Neural cell (in vitro differentiated cells): ENCODE results near the gene TBKBP1.

Experiments
- EP300 ChIP-seq: fragments of 450-650 bp; conservative IDR thresholded peaks from 2 replicates; pipeline ENCODE4 v1.6.1; 2014; ENCODE audit warnings: antibody characterized with exemption, mild to moderate bottlenecking, moderate library complexity; ENCODE audit not compliant: poor library complexity, severe bottlenecking
- SMC3 ChIP-seq: fragments of 450-650 bp; conservative IDR thresholded peaks from 2 replicates; pipeline ENCODE4 v1.6.1; 2014; ENCODE audit warnings: antibody characterized with exemption, mild to moderate bottlenecking, moderate library complexity; ENCODE audit not compliant: poor library complexity
- TF ChIP-seq, protein P1 (sequence below): fragments of 450-650 bp; IDR thresholded peaks from 2 replicates; pipeline ENCODE4 v1.5.1; 2014; ENCODE audit warnings: antibody characterized with exemption, mild to moderate bottlenecking, moderate library complexity; ENCODE audit not compliant: poor library complexity, severe bottlenecking
- TF ChIP-seq, protein P2 (sequence below): IDR thresholded peaks from 2 replicates; pipeline ENCODE4 v1.6.1; 2012; ENCODE audit warnings: borderline replicate concordance

DNA sequence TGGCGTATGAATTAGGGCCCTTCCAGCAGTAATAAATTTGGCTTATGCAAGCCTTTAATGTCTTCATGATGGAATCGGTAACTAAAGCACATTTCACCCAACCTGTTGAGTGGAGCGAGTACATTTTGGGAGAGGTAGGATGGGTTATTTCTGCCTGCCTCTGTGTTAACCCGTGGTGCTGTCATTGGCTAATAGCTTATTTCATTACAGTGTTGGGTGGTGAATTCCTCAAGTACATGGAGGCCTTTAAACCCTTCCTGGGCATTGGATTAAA is 17.8 kb upstream of the TBKBP1 start:
- TF ChIP-seq SMC3 (no peak), EP300 (no peak)
- TF ChIP-seq, protein P1, sequence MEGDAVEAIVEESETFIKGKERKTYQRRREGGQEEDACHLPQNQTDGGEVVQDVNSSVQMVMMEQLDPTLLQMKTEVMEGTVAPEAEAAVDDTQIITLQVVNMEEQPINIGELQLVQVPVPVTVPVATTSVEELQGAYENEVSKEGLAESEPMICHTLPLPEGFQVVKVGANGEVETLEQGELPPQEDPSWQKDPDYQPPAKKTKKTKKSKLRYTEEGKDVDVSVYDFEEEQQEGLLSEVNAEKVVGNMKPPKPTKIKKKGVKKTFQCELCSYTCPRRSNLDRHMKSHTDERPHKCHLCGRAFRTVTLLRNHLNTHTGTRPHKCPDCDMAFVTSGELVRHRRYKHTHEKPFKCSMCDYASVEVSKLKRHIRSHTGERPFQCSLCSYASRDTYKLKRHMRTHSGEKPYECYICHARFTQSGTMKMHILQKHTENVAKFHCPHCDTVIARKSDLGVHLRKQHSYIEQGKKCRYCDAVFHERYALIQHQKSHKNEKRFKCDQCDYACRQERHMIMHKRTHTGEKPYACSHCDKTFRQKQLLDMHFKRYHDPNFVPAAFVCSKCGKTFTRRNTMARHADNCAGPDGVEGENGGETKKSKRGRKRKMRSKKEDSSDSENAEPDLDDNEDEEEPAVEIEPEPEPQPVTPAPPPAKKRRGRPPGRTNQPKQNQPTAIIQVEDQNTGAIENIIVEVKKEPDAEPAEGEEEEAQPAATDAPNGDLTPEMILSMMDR, result no peak
- TF ChIP-seq, protein P2, sequence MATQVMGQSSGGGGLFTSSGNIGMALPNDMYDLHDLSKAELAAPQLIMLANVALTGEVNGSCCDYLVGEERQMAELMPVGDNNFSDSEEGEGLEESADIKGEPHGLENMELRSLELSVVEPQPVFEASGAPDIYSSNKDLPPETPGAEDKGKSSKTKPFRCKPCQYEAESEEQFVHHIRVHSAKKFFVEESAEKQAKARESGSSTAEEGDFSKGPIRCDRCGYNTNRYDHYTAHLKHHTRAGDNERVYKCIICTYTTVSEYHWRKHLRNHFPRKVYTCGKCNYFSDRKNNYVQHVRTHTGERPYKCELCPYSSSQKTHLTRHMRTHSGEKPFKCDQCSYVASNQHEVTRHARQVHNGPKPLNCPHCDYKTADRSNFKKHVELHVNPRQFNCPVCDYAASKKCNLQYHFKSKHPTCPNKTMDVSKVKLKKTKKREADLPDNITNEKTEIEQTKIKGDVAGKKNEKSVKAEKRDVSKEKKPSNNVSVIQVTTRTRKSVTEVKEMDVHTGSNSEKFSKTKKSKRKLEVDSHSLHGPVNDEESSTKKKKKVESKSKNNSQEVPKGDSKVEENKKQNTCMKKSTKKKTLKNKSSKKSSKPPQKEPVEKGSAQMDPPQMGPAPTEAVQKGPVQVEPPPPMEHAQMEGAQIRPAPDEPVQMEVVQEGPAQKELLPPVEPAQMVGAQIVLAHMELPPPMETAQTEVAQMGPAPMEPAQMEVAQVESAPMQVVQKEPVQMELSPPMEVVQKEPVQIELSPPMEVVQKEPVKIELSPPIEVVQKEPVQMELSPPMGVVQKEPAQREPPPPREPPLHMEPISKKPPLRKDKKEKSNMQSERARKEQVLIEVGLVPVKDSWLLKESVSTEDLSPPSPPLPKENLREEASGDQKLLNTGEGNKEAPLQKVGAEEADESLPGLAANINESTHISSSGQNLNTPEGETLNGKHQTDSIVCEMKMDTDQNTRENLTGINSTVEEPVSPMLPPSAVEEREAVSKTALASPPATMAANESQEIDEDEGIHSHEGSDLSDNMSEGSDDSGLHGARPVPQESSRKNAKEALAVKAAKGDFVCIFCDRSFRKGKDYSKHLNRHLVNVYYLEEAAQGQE, result no peak
